Stimulated activated CD8-positive, alpha-beta memory T cell treated with anti-CD3 and anti-CD28 coated beads, Interleukin-12 subunit alpha, Interleukin-12 subunit beta, amount 100 ng/mL, for 24 hours (primary cell): ENCODE measurements around the gene ADARB2.
"Not testable (repeated sequence)": the region's sequence is repeated elsewhere in the genome, so short reads cannot be mapped to it uniquely, and the experiment has no call there.

Source experiments
- DNase-seq: peaks from one replicate; pipeline ENCODE4 v3.0.0-alpha.2; 2020; ENCODE audit errors: extremely low read depth

Gene ADARB2

GRCh38 chr10:1434912-1435692, 302.2 kb downstream of the ADARB2 start:
- no peak for DNase-seq

- no peak for DNase-seq
These were observed 303.1 kb downstream of the ADARB2 start for GRCh38 chr10:1434202-1434601.

GRCh38 chr10:1432161-1432560, 305.2 kb downstream of the ADARB2 start:
- DNase-seq = no peak

GRCh38 chr10:1431229-1431628, 306.1 kb downstream of the ADARB2 start:
- no peak for DNase-seq

GRCh38 chr10:1427521-1428186, 309.7 kb downstream of the ADARB2 start:
- DNase-seq = not testable (repeated sequence)

- DNase-seq = no peak
These were observed 310.5 kb downstream of the ADARB2 start for GRCh38 chr10:1426786-1427185.

GRCh38 chr10:1425879-1426278, 311.4 kb downstream of the ADARB2 start:
- no peak for DNase-seq

GRCh38 chr10:1424648-1425047, 312.7 kb downstream of the ADARB2 start:
- no peak for DNase-seq

- DNase-seq = no peak
These were observed 313.6 kb downstream of the ADARB2 start for GRCh38 chr10:1423676-1424253.

- DNase-seq = no peak
These were observed 315.1 kb downstream of the ADARB2 start for GRCh38 chr10:1422275-1422674.

- DNase-seq = peak; percentile 26
These were observed 316.5 kb downstream of the ADARB2 start for GRCh38 chr10:1420661-1421362.

- no peak for DNase-seq
These were observed 317.3 kb downstream of the ADARB2 start for GRCh38 chr10:1419796-1420610.

- no peak for DNase-seq
These were observed 319.2 kb downstream of the ADARB2 start for GRCh38 chr10:1418031-1418550.

- no peak for DNase-seq
These were observed 319.8 kb downstream of the ADARB2 start for GRCh38 chr10:1417574-1417973.

- DNase-seq = no peak
These were observed 320.8 kb downstream of the ADARB2 start for GRCh38 chr10:1416456-1417037.

GRCh38 chr10:1414893-1415292, 322.4 kb downstream of the ADARB2 start:
- no peak for DNase-seq

- not testable (repeated sequence) for DNase-seq
These were observed 323.0 kb downstream of the ADARB2 start for GRCh38 chr10:1414346-1414745.

GRCh38 chr10:1413823-1414222, 323.5 kb downstream of the ADARB2 start:
- DNase-seq = no peak

- no peak for DNase-seq
These were observed 324.1 kb downstream of the ADARB2 start for GRCh38 chr10:1413256-1413655.

GRCh38 chr10:1412531-1413189, 324.7 kb downstream of the ADARB2 start:
- no peak for DNase-seq
